ENCODE results near the gene KYAT1.

The KYAT1 gene

GRCh38 chr9:128906741-128907140, 25.0 kb upstream of the KYAT1 start:
- DNase-seq: no peak

- no peak for DNase-seq
Measured at GRCh38 chr9:128905964-128906363, 24.2 kb upstream of the KYAT1 start.

GRCh38 chr9:128903871-128904620, 22.3 kb upstream of the KYAT1 start:
- DNase-seq: no peak

GRCh38 chr9:128903079-128903461, 21.3 kb upstream of the KYAT1 start:
- no peak for DNase-seq

- DNase-seq: no peak
Measured at GRCh38 chr9:128902351-128903078, 20.8 kb upstream of the KYAT1 start.

- DNase-seq: no peak
Measured at GRCh38 chr9:128901822-128902221, 20.1 kb upstream of the KYAT1 start.

- no peak for DNase-seq
Measured at GRCh38 chr9:128901379-128901778, 19.6 kb upstream of the KYAT1 start.

GRCh38 chr9:128899566-128900322, 18.0 kb upstream of the KYAT1 start:
- DNase-seq: no peak

- DNase-seq: no peak
Measured at GRCh38 chr9:128898845-128899565, 17.3 kb upstream of the KYAT1 start.

GRCh38 chr9:128898382-128898781, 16.6 kb upstream of the KYAT1 start:
- DNase-seq: no peak

- no peak for DNase-seq
Measured at GRCh38 chr9:128895556-128895955, 13.8 kb upstream of the KYAT1 start.

- no peak for DNase-seq
Measured at GRCh38 chr9:128894764-128895163, 13.0 kb upstream of the KYAT1 start.

- no peak for DNase-seq
Measured at GRCh38 chr9:128893354-128893753, 11.6 kb upstream of the KYAT1 start.

- no peak for DNase-seq
Measured at GRCh38 chr9:128892221-128892921, 10.6 kb upstream of the KYAT1 start.

GRCh38 chr9:128891321-128892220, 9.8 kb upstream of the KYAT1 start:
- no peak for DNase-seq

- DNase-seq: no peak
Measured at GRCh38 chr9:128887914-128888350, 6.2 kb upstream of the KYAT1 start.

GRCh38 chr9:128887049-128887448, 5.3 kb upstream of the KYAT1 start:
- DNase-seq: no peak

- no peak for DNase-seq
Measured at GRCh38 chr9:128886211-128886891, 4.6 kb upstream of the KYAT1 start.

GRCh38 chr9:128885798-128886197, 4.0 kb upstream of the KYAT1 start:
- DNase-seq: no peak

GRCh38 chr9:128885376-128885775, 3.6 kb upstream of the KYAT1 start:
- DNase-seq: no peak

- DNase-seq: no peak
Measured at GRCh38 chr9:128884164-128884563, 2.4 kb upstream of the KYAT1 start.

Data from SHP77 treated with DMSO at 0.1 percent for 48 hours (cell line).